NCI-H128 (cell line): Measurements from ENCODE around the gene PLAAT4.

Experiments
- DNase-seq: peaks from one replicate; lab custom pipeline; 2025; ENCODE audit not compliant: unreplicated experiment; lab: John Stamatoyannopoulos, UW

PLAAT4 gene

DNA sequence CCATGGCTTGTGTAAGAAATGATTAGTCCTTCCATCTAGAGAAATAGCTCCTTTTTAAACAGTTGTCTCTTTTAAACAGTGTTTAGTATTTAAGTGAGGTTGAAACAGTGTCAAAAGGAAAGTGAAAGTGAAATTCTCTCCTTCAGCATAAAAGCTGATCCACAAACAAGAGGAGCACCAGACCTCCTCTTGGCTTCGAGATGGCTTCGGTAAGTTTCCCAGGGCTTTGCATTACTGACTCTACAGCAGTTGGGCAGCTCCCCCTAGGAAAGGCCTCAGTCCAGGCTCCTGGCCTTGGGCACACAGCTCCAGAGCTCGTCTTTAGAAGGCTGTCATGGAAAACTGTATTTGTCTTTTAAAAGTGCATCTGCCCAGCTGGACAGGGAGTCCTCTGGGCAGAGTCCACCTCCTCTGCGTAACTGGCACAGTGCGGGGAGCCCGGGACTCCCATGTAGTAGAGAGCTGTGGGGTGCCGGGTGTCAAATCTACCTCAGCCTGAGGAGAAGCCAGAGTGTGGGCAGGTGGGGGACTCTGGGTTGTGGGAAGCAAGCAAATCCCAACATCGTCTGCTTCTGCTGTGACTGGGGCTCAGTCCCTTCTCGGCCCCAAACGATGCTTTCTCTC, at the start of gene PLAAT4:
Gene PLAAT4, plus strand, starts transcription at position 140 of the 624 bp plus-strand sequence. Its CDS starts 61 bp downstream, at position 201.
- DNase-seq = no peak

DNA sequence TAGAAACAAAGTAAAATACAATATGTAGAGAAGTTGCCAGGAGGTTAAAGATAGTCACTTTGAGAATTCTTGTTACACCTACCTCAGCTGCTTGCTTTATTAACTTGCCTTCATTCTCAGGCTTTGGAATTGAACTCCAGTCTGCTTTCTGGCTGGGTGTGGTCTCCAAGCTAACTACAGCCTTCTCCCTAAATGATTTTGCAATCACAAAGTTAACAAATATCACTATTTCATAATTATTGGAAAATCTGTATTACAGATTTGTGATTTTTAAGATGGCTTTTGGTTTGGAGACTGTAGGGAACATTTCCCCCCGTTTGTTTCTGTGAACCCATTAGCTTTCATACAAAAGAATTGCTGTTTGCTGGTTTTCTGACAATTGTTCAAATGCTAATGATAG, 47.8 kb upstream of the PLAAT4 start:
- DNase-seq = no peak

GRCh38 chr11:63489879-63490278, 46.7 kb upstream of the PLAAT4 start:
- no peak for DNase-seq

DNA sequence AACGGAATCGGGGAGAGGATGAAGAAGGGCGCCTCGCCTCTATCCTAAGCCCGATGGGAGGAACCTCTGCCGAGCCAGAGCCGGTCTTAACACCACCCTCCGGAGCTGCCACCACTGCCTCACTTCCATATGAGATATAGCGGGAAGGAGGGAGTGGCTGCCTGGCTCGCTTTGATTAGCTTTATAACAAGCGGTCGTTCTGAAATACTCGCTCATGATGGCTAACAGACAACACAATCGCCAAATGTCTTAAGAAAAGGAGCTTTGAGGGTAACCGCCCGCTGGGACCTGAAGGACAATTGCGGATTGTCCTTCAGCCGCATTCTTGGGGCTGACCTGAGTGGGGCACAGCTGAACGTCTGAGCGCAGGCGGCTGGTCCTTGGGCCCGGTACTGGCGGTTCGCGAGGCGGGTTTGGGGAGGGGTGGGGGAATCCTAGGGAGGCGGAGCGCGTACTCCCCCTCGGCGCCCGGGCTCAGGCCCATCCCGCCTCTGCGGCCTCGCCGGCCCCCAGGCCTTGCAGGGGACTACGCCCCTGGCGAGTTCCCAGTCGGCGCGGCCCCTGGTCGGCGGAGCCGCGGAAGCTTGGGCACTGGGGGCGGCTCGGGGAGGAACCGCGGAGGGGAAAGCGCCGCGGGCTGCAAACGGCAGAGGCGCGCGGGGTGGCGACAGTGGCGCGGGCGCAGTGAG, 45.9 kb upstream of the PLAAT4 start, which contains the start of gene PLAAT5:
Gene PLAAT5, minus strand, starts transcription at position 617 of the 689 bp plus-strand sequence. Its CDS starts 133 bp downstream, at position 484.
- no peak for DNase-seq

GRCh38 chr11:63491240-63491587, 45.4 kb upstream of the PLAAT4 start:
- DNase-seq = no peak

DNA sequence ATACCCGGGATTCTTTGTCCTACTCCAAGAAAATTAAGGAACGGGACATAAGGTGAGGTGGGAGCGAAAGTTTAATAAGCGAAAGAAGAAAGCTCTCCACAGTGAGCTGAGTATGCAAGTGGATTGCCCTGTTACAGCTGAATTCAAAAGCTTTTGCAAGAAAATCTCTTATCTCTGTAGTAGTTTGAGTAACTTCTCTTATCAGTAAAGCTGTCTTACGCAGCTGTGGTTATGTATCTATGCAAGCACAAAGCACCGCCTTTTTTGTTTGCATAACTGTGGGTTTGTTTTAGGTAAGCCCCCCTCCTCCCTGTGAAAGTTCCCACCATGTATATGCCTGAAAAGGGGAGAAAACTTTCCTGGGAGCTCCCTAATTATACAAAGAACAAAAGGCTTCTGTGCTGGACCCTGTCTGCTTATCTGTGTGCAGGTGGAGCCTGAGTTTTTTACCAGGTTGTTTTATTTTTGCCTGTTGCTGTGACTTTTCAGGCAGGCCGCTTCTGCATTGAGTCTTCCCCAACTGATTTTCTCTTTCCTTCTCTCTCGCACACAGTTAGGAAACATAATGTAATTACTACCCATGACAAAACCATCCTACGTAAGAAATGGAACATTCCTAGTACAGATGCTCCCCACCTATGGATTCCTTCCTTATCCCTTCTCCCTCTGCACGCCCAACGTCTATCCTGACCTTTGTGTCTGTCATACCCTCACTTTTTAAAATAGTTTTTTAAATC, 44.8 kb upstream of the PLAAT4 start:
- DNase-seq = no peak

GRCh38 chr11:63492441-63492840, 44.2 kb upstream of the PLAAT4 start:
- DNase-seq = no peak

- DNase-seq = no peak
Observed at GRCh38 chr11:63493127-63493526, 43.5 kb upstream of the PLAAT4 start.

DNA sequence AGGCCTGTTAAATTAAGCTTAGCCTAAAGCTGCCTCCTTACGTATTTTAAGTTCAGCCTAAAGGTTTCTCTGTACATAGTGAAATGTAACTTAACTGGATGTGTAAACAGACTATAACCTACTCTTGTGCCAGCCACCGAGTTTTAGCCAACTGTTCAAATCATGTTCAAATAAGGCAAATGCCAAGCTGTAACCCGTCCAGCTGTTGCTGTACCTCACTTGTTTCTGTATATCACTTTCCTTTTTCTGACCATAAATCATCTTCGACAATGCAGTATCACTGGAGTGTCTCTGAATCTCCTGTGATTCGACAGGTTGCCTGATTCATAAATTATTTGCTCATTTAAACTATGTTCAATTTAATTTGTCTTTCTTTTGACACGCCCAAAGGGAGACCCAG, 41.6 kb upstream of the PLAAT4 start:
- no peak for DNase-seq

DNA sequence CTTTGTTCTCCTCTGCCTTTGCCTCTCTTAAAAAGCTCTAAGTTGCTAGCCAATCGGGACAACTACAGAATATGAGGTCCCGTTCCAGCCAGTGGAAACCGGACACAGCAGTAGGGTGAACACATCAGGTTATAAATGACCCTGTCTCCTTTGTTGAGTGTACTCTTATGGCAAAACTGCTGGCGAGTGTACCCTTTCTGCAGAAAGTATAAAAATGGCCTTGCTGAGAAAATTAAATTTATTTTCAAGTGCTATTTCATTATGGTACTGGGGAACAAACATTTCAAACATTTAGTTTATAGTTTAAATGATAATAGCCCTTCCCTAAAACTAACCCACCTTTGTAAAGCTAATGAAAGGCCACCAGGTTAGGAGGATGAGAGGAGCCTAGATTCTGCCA, 36.7 kb upstream of the PLAAT4 start:
- DNase-seq = no peak

GRCh38 chr11:63501236-63501635, 35.4 kb upstream of the PLAAT4 start:
- no peak for DNase-seq

- DNase-seq = no peak
Observed at GRCh38 chr11:63502252-63502820, 34.3 kb upstream of the PLAAT4 start.

- no peak for DNase-seq
Observed at GRCh38 chr11:63503492-63503891, 33.1 kb upstream of the PLAAT4 start.

GRCh38 chr11:63504054-63504453, 32.6 kb upstream of the PLAAT4 start:
- no peak for DNase-seq

DNA sequence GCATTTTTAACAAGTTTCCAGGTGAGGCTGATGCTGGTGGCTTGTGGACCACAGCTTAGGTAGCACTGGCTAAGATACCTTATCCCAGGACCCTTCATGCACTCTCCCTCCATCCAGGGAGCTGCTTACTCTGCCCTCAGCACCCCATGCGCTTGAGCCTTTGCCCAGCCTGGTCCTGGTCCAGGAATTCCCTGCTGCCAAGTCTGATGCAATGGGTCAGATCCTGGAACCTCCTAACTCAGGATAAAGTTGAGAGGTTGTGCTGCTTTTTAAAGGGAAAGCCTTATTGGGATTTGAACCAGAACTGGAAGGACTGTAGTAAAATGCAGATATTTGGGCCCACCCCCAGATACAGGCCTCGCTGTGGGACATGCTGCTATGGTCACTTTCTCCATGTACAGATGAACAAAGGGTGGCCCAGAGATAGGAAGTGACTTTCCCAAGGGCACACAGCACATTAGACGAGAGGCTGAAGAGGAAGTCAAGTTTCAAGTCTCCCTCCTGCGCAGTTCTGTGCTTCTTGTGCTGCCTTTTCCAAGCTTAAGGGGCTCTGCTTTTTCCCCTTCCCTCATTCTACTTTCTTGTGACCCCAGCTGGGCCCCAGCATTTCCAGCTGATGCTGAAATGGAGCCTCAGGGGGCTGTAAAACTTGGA, 31.5 kb upstream of the PLAAT4 start:
- DNase-seq = no peak

DNA sequence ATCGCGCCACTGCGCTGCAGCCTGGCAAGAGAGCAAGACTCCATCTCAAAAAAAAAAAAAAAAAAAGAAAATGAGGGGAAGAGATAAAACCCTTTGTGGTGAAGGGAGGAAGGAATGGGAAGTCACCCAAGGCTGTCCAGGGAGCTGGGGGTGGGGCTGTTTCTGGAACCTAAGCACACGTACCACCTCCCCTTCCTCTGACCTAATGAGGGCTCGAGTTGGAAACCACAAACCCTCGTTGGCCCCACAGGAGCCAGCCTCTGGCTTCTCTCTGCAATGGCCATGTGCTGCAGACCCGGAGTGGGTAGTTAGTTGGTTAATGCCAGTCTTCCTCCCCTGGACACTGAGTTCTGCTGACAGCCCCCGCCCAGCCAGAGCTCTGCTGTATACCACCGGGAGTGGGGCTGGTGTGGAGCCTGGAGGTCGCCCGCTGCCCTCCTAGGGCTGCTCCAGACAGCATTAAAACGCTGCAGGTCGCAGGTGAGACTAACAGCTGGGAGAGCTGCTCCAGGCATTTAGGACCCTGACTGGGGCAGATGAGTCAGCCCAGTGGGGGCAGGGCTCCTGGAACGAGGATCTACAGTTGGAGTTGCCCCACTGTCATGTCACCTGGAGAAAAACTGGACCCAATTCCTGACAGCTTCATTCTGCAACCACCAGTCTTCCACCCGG, 30.6 kb upstream of the PLAAT4 start, which contains the start of gene LGALS12:
Gene LGALS12, plus strand, starts transcription at position 228 of the 672 bp plus-strand sequence. Its CDS starts 375 bp downstream, at position 603.
- no peak for DNase-seq

- DNase-seq = no peak
Observed at GRCh38 chr11:63506876-63507275, 29.7 kb upstream of the PLAAT4 start.

DNA sequence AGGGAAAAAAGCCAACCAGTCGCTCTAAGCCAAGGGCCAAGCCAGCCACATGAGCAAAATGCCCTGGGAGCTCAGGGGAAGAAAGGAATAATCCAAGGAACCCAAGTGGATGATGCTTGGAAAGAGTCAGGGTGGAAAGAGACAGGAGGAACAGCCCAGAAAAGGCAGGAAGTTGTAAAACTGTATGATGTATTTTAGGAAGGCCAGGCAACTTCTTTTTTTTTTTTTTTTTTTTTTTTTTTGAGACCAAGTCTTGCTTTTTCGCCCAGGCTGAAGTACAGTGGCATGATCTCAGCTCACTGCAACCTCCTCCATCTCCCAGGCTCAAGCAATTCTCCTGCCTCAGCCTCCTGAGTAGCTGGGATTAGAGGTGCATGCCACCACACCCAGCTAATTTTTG, 29.1 kb upstream of the PLAAT4 start:
- DNase-seq = no peak

- no peak for DNase-seq
Observed at GRCh38 chr11:63508009-63508408, 28.6 kb upstream of the PLAAT4 start.

GRCh38 chr11:63508745-63509144, 27.9 kb upstream of the PLAAT4 start:
- DNase-seq = no peak
